GM20000 (cell line): ENCODE data around the gene CCNYL1.

Experiments used
- DNase-seq: peaks from one replicate; pipeline ENCODE4 v3.0.0; 2012; ENCODE audit warnings: low spot score
- TF ChIP-seq, protein P1 (sequence below): IDR thresholded peaks from 2 replicates; pipeline ENCODE4 v1.5.1; 2012; ENCODE audit warnings: mild to moderate bottlenecking, control low read depth; ENCODE audit errors: extremely low read depth, missing control alignments

Gene CCNYL1

DNA sequence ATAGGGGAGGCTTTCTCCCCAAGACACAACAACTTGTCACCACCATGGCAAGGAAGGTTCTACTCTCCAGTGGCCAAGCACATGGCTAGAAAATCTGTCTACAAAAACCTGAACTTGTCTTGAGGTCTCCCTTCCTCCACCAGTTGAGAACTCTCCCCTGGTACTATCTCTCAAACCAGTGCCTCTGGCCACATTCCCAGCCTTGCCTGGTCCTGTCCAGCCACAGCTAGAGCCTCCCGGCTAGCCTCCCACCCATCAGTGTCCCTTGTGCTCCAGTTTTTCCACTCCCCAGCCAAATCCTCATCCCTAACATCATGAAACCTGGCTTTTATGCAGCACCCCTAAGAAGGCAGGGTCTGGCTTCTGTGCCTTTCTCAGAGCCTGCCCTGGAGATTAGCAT lies 79.5 kb downstream of the CCNYL1 start:
- no peak for DNase-seq
- TF ChIP-seq, protein P1, sequence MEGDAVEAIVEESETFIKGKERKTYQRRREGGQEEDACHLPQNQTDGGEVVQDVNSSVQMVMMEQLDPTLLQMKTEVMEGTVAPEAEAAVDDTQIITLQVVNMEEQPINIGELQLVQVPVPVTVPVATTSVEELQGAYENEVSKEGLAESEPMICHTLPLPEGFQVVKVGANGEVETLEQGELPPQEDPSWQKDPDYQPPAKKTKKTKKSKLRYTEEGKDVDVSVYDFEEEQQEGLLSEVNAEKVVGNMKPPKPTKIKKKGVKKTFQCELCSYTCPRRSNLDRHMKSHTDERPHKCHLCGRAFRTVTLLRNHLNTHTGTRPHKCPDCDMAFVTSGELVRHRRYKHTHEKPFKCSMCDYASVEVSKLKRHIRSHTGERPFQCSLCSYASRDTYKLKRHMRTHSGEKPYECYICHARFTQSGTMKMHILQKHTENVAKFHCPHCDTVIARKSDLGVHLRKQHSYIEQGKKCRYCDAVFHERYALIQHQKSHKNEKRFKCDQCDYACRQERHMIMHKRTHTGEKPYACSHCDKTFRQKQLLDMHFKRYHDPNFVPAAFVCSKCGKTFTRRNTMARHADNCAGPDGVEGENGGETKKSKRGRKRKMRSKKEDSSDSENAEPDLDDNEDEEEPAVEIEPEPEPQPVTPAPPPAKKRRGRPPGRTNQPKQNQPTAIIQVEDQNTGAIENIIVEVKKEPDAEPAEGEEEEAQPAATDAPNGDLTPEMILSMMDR: no peak

GRCh38 chr2:207791579-207792243 lies 80.3 kb downstream of the CCNYL1 start:
- DNase-seq: no peak
- TF ChIP-seq, protein P1: no peak

GRCh38 chr2:207792244-207792785 lies 80.9 kb downstream of the CCNYL1 start:
- peak; percentile 25 for DNase-seq

DNA sequence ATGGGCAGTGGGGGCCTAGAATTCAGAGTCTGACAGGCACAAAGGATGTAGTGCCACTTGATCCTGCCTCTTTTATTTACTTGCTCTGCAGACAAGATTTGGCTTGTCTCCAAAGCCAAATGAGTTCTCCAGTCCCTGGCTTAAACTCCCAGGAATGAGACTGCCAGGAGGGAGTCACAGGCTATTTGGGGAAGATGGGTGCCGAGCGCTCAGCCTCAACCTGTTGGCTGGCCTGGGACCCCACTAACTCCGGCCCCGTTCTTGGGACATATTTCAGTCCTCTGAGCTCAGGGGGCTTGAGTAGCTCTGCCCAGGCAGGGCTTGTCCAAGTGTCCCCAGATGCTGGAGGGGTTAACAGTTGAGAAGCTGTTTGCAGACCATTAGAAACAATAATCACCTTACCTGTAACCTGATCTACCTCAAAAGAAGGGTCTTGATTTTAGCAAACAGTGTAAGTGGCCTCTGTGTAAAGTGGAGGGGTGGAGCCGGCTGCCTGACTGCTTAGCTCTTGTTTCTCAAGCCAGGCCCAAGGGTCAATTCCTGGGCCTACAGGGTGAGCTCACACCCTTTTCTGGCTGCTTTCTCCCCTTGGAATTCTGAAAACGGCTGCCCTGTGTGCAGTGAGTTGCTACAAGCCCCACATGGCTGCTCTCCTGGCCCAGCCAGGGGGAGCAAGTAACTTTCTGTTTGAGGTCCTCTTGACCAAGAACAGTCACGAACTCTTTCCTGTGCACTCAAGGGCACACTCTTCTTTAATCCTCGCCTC lies 85.3 kb downstream of the CCNYL1 start:
- DNase-seq: no peak
- TF ChIP-seq, protein P1: no peak

More at GRCh38 chr2:207792244-207792785, 80.9 kb downstream of the CCNYL1 start:
- TF ChIP-seq, protein P1: no peak

- TF ChIP-seq, protein P1: no peak
- no peak for DNase-seq
Measured at GRCh38 chr2:207801259-207801658, 89.8 kb downstream of the CCNYL1 start.

DNA sequence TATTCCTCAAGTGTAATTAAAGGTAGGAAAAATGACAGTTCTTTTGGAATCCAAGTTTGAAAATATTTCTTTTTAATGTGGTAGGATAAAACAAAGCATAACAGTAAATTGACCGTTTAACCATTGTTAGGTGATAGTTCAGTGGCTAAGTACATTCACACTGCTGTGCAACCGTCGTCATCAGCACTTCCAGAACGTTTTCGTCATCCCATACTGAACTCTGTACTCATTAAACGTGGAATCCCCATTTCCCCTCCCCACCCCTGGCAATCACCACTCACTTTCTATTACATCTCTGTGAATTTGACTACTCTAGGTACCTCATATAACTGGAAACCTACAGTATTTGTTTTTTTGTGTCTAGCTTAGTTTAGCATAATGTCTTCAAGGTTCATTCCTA lies 91.2 kb downstream of the CCNYL1 start:
- no peak for DNase-seq
- TF ChIP-seq, protein P1: no peak
